Ramos (cell line): ENCODE measurements around the gene SOX30.

Source experiments
- in situ Hi-C: fragments of 300-500 bp; cut with MboI; formaldehyde crosslinking; loops from one replicate; pipeline ENCODE4 v1.14.3; 2022; ENCODE audit warnings: low sequenced_read_pairs; ENCODE audit not compliant: unreplicated experiment

Gene SOX30

GRCh38 chr5:157665467-157666070, 13.3 kb upstream of the SOX30 start:
- in situ Hi-C loops: no loop called here

GRCh38 chr5:157659868-157660660, 7.8 kb upstream of the SOX30 start:
- in situ Hi-C loops: no loop called here

DNA sequence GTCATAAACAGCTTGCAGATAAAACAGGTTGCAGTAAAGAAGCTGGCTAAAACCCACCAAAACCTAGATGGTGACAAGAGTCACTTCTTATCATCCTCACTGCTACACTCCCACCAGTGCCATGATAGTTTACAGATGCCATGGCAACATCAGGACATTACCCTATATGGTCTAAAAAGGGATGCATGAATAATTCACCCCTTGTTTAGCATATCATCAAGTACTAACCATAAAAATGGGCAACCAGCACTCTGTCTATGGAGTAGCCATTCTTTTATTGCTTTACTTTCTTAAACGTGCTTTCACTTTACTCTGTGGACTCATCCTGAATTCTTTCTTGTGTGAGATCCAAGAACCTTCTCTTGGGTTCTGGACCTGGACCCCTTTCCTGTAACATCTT, 6.7 kb upstream of the SOX30 start:
- in situ Hi-C loops: no loop called here

- in situ Hi-C loops: no loop called here
These were observed 5.3 kb upstream of the SOX30 start for GRCh38 chr5:157657516-157657915.

DNA sequence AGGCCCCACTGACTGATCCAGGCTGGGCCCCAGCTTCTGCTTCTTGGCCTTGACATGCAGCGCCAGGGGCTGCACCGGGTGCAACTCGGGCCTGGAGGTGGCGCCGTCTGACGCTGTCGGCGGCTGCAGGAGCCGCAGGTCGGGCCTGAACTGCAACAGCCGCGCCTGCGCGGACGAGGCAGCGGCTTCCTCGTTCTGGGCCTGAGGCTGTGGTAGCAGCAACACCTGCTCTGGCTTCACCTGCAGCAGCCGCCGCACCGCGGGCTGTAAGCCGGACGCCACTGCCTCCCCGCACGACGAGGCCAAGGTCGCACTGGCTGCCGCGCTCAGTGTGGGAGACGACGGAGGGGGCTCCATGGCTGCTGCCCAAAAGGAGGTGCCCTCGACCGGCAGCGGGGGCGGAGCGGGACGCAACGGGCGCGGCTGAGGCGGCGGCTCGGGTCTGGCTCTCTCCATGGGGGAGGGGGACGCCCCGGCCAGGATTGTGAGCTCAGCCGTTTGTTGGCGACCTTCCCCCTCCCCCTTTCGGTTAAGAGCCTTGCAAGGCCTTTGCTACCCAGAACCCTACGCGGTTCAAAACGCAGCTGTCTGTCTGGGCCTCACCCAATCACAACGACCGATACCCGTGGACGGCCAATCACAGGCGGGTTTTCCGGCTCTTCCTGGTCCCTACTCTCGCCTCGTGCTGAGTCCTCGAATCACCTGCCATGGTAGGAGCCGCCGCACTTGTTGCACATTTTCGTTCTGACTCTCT, 438 bp downstream of the SOX30 start:
- in situ Hi-C loops: no loop called here

DNA sequence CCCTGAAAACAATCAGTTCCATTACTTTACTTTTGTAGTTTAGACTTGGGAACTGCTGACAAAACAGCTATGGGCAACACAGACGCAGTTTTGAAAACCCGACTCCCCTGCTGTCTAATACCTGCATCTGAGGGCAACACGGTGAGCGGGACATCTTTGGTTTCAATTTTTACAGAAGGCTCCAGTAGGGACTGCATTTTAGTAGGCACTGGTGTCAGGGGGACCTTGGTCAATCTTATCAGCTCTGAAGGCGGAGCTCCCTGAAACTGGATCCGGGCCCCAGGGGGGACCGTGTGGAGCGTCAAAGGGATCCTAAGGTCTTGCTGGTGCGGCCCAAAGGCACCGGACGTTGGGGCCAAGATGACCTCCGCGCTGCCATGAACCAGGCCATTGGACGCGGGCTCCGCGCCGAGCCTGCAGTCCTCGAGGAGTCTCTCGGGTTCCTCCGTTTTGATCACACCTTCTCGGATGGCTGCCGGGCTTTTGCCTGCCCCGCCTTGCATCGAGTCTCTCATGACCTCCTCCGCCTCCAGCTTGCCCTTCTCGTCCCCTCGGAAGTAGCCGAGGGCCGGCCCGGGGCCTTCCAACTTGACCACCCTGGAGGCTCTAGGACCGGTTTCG, 1.1 kb downstream of the SOX30 start:
- in situ Hi-C loops: no loop called here

- in situ Hi-C loops: no loop called here
These were observed 3.1 kb downstream of the SOX30 start for GRCh38 chr5:157649101-157649500.

DNA sequence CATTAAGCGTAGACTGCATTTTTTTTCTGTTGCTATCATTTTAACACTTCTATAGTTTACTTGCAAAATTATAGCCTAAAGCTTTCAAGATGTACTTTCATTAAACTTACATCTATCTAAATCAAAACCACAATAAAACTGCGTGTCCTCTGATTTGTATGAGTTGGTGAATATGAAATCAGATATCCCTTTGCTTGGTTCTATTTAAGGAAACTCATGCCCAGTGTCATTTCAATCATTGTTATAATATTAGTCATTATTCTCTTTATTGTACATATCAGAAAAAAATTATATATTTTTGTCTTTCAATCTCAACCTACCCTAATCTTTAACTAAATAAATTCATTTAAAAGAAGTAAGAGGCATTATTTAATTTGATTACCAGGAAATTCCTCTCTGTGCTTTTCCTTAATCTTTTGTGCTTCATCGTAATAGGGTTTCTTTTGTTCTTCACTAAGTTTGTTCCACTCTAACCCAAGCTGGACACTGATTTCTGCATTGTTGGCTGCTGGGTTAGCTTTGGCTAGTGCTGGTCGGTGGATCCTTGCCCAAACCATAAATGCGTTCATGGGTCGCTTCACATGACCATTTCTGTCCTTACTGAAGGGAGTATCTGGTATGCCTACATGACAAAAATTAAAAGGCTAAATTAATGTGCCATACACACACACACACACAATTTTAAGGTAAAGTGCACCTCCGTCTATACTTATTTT, 3.8 kb downstream of the SOX30 start:
- in situ Hi-C loops: no loop called here

GRCh38 chr5:157640406-157641066, 11.7 kb downstream of the SOX30 start:
- in situ Hi-C loops: no loop called here

DNA sequence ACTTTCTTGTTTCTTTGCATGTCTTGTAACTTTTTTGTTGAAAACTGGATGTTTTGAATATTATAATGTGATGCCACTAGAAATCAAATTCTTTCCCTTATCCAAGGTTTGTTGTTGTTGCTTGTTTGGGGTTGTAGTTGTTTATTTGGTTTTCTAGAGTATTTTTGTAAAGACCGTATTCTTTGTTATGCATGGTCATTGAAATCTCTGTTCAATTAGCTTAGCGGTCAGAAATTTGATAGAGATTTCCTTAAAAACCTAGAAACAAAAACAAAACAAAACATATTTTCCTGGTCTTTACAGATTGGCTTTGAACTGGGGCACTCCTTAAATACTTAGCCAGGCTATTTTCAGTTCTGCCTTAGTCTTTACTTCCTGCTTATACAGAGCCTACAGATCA, 21.9 kb downstream of the SOX30 start:
- in situ Hi-C loops: no loop called here

DNA sequence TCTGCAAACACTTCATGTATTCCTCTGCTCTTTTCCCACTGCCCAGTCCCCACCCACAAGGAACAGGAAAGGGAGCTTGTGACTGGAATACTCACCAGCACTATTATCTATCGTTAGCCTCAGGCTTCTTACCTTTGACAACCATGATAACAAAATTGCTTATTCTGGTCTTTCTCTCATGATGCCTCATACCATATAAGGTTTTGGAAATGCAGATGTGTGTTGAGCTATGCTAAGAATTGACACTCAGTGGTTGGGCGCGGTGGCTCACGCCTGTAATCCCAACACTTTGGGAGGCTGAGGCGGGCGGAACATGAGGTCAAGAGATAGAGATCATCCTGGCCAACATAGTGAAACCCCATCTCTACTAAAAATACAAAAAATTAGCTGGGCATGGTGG, 25.4 kb downstream of the SOX30 start:
- in situ Hi-C loops: no loop called here

DNA sequence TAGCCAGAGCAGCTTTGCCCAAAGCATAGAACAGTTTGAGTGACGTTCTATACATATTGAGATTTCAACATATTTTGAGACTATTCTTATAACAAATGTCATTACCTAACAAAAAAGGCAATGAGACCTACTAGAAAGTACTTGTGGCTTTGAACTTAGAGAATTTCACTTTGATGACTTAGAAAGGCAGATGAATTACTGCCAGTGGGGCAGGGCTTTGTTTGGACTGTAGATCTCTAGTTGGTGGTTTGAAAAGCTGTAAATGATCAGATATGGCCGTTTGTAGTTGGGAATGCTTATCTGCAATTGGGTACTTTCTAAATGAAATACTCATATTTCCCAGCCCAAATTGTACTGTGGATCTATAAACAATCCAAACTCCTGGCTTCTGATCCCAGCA, 28.1 kb downstream of the SOX30 start:
- in situ Hi-C loops: no loop called here

- in situ Hi-C loops: no loop called here
These were observed 31.5 kb downstream of the SOX30 start for GRCh38 chr5:157620776-157621175.

DNA sequence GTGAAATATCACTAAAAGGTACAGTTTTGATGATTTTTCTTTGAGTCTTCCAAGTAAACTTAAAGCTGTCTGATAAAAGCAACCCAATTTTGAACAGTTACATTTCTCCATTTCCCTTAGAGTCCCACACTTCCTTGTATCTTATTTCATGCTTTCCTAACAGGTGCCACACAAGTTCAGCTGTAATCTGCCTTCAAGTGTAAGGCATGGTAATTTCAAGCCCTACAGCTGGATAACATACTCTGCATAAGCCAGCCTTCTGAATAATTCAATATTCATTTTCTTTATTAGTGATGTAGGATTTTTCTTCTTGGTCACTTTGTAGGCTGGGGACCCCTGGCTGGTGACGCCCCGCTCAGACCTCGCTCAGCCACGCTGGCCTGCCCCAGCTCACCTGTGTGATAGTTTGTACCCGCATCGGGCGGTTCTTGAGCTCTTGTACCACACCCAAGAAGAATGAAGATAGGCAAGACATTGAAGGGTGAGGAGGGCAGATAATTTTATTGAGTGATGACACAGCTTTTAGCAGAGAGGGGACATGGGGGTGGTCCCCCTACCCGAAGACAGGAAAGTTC, 34.0 kb downstream of the SOX30 start:
- in situ Hi-C loops: no loop called here

- in situ Hi-C loops: no loop called here
These were observed 35.5 kb downstream of the SOX30 start for GRCh38 chr5:157616785-157617184.

GRCh38 chr5:157613385-157614245, 38.6 kb downstream of the SOX30 start:
- in situ Hi-C loops: no loop called here

GRCh38 chr5:157612581-157612980, 39.7 kb downstream of the SOX30 start:
- in situ Hi-C loops: no loop called here
